Neural cell (in vitro differentiated cells): ENCODE data around the gene SLC1A2. TPM values are rescaled to one million over a fixed set of nuclear protein-coding genes. Genes with fewer than 3 reads are reported as not detected.

Experiments used
- H2AFZ ChIP-seq: fragments of 200-600, 300-800 bp; sonication (generic), shearing (Covaris generic); 2 replicates; pipeline ENCODE4 v1.6.0; 2014; ENCODE audit warnings: low read depth, mild to moderate bottlenecking, antibody characterized with exemption, low read length, moderate library complexity
- H3F3A ChIP-seq: fragments of 200-600 bp; shearing (Covaris generic); 2 replicates; pipeline ENCODE4 v1.6.1; 2016; ENCODE audit warnings: mild to moderate bottlenecking, moderate library complexity, mixed read lengths, antibody characterized with exemption, low read length; ENCODE audit not compliant: insufficient read depth, poor library complexity, severe bottlenecking
- H3K27ac ChIP-seq: fragments of 200-600, 300-800 bp; sonication (generic), shearing (Covaris generic); 2 replicates; pipeline ENCODE4 v1.5.1; 2014; ENCODE audit warnings: mild to moderate bottlenecking, low read length, moderate library complexity
- H3K27me3 ChIP-seq: fragments of 300-800, 200-600 bp; sonication (generic), shearing (Covaris generic); 2 replicates; pipeline ENCODE4 v1.6.0; 2014; ENCODE audit warnings: mild to moderate bottlenecking, low read depth, low read length, moderate library complexity; ENCODE audit not compliant: insufficient read depth
- H3K36me3 ChIP-seq: fragments of 300-800, 200-600 bp; sonication (generic), shearing (Covaris generic); 2 replicates; pipeline ENCODE4 v1.5.1; 2014; ENCODE audit warnings: mild to moderate bottlenecking, antibody characterized with exemption, low read length, moderate library complexity; ENCODE audit not compliant: insufficient read depth
- H3K4me2 ChIP-seq: fragments of 300-800, 200-600 bp; sonication (generic), shearing (Covaris generic); 2 replicates; pipeline ENCODE4 v1.6.0; 2014; ENCODE audit warnings: mild to moderate bottlenecking, low read length
- H3K4me3 ChIP-seq: fragments of 300-800, 200-600 bp; sonication (generic), shearing (Covaris generic); 2 replicates; pipeline ENCODE4 v1.5.1; 2014; ENCODE audit warnings: mild to moderate bottlenecking, low read length, moderate library complexity
- H3K79me2 ChIP-seq: fragments of 200-600 bp; shearing (Covaris generic); replicated peaks from 2 replicates; pipeline ENCODE4 v1.6.0; 2014; ENCODE audit warnings: mild to moderate bottlenecking, low read length, moderate library complexity; ENCODE audit not compliant: insufficient read depth
- H3K9ac ChIP-seq: fragments of 300-800, 200-600 bp; sonication (generic), shearing (Covaris generic); 2 replicates; pipeline ENCODE4 v1.6.1; 2016; ENCODE audit warnings: mild to moderate bottlenecking, low read length, mixed read lengths
- H3K9me2 ChIP-seq: fragments of 200-600 bp; shearing (Covaris generic); 2 replicates; pipeline ENCODE4 v1.6.1; 2016; ENCODE audit warnings: mild to moderate bottlenecking, low read length, mixed read lengths; ENCODE audit not compliant: insufficient read depth
- H3K9me3 ChIP-seq: fragments of 200-600, 300-800 bp; sonication (generic), shearing (Covaris generic); 2 replicates; pipeline ENCODE4 v1.6.1; 2016; ENCODE audit warnings: mild to moderate bottlenecking, mixed run types, low read length, moderate library complexity, mixed read lengths
- H4K20me1 ChIP-seq: fragments of 200-600 bp; shearing (Covaris generic); 2 replicates; pipeline ENCODE4 v1.6.1; 2016; ENCODE audit warnings: mild to moderate bottlenecking, mixed run types; ENCODE audit not compliant: insufficient read depth
- MXI1 ChIP-seq: fragments of 450-650 bp; conservative IDR thresholded peaks from 2 replicates; pipeline ENCODE4 v1.6.1; 2014; ENCODE audit warnings: antibody characterized with exemption, mild to moderate bottlenecking; ENCODE audit not compliant: poor library complexity, severe bottlenecking
- POLR2AphosphoS5 ChIP-seq: IDR thresholded peaks from 2 replicates; pipeline ENCODE4 v1.6.1; 2012
- SMC3 ChIP-seq: fragments of 450-650 bp; conservative IDR thresholded peaks from 2 replicates; pipeline ENCODE4 v1.6.1; 2014; ENCODE audit warnings: antibody characterized with exemption, mild to moderate bottlenecking, moderate library complexity; ENCODE audit not compliant: poor library complexity
- TAF1 ChIP-seq: IDR thresholded peaks from 2 replicates; pipeline ENCODE4 v1.6.1; 2012; ENCODE audit warnings: low read depth
- polyA plus RNA-seq: library from polyadenylated mRNA; depleted of rRNA; stranded (reverse); fragments of >200 nt; gene quantifications from 2 replicates; pipeline ENCODE4 v1.2.3, GENCODE V29; 2014
- TF ChIP-seq, protein P1 (sequence below): IDR thresholded peaks from 2 replicates; pipeline ENCODE4 v1.6.1; 2012; ENCODE audit warnings: borderline replicate concordance

SLC1A2 gene
- polyA plus RNA-seq, 1 donor from 2014 or later, result 134 TPM

DNA sequence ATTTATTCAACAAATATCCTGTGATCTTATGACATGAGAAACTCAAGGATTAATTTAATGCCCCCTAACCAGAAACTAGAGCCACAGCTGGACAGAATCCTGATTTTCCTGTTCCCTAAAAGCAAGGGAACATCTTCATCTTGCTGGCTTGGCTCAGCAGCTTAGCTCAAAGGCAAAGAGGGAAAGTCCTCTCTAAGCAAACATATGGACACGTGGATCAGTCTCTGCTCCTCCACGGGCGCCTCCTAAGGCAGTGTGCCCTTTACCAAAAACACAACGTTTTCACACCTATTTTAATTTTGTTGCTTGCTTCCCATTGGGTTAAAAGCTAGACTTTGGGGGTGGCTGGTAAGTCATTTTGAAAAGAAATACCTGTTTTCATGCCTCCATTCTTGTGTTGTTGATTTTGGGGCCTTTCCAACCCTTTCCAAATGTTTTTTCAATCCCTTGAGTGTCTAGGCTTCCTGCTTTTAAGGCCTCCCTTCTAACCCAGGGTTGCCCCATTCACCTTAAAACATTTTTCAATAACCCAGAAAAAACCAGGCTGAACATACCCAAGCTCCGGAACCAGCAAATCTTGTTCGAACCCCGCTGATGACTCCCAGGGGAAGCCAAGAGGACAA, 15.5 kb downstream of the SLC1A2 start:
- no peaks in the 10 kb centered on the region for H4K20me1 ChIP-seq
- no peak overlapping the region for H3K4me2 ChIP-seq
- no peaks in the 10 kb centered on the region for H3K27me3 ChIP-seq
- no peaks in the 10 kb centered on the region for H3K36me3 ChIP-seq
- no peaks in the 10 kb centered on the region for H3K79me2 ChIP-seq
- no peaks in the 10 kb centered on the region for H3K9me2 ChIP-seq
- H3K4me3 ChIP-seq, result no peak overlapping the region
- H3K9me3 ChIP-seq, result no peaks in the 10 kb centered on the region
- no peak overlapping the region for H3K27ac ChIP-seq
- H3F3A ChIP-seq, result no peaks in the 10 kb centered on the region
- H3K9ac ChIP-seq, result no peak overlapping the region
- TF ChIP-seq TAF1 (no peak), MXI1 (no peak), POLR2AphosphoS5 (no peak), SMC3 (no peak)
- TF ChIP-seq, protein P1, sequence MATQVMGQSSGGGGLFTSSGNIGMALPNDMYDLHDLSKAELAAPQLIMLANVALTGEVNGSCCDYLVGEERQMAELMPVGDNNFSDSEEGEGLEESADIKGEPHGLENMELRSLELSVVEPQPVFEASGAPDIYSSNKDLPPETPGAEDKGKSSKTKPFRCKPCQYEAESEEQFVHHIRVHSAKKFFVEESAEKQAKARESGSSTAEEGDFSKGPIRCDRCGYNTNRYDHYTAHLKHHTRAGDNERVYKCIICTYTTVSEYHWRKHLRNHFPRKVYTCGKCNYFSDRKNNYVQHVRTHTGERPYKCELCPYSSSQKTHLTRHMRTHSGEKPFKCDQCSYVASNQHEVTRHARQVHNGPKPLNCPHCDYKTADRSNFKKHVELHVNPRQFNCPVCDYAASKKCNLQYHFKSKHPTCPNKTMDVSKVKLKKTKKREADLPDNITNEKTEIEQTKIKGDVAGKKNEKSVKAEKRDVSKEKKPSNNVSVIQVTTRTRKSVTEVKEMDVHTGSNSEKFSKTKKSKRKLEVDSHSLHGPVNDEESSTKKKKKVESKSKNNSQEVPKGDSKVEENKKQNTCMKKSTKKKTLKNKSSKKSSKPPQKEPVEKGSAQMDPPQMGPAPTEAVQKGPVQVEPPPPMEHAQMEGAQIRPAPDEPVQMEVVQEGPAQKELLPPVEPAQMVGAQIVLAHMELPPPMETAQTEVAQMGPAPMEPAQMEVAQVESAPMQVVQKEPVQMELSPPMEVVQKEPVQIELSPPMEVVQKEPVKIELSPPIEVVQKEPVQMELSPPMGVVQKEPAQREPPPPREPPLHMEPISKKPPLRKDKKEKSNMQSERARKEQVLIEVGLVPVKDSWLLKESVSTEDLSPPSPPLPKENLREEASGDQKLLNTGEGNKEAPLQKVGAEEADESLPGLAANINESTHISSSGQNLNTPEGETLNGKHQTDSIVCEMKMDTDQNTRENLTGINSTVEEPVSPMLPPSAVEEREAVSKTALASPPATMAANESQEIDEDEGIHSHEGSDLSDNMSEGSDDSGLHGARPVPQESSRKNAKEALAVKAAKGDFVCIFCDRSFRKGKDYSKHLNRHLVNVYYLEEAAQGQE, result no peak
- H2AFZ ChIP-seq, result no peak overlapping the region

DNA sequence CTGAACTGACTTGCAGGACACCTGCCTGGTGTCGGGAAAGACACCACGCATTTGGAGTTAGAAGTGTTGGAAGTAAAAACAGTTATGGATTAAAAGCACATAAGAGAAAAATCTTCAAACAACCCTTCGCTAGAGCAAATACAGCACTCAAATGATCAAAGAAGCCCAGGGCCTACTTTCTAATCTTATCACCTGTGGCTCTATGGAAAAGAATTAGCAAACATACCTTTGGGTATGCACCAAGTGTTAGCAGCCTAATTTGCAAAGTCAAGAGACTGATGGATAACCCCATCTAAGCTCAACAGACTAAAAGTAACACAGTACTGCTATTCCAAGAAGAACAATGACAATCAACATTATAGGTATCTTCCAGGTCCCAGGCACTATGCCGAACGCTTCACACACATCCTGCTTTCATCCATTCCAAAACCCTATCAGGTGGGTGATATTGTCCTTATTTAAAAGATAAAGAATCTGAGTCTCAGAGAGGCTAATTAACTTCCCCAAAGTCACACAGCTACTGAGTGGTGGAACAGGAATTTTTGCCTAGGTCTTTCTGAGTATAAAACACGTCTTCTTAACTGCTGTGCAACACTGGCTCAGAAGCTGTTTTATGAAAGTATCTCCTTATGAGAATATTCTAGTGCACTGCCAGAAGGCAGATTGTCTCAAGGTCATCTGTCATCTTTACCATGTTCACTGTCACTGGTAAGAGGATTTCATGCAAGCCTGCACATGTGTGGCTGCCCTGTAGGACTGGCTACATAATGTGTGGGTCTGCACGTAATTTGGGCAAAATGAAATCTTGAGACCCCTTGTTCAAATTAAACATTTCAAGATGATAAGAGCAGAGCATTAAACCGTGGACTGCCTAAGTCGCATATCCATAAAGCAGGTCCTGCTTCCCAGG, 16.4 kb downstream of the SLC1A2 start:
- peaks cover under 1% of the 10 kb centered on the region for H3K9me3 ChIP-seq
- H3K27ac ChIP-seq, result no peak overlapping the region
- TF ChIP-seq SMC3, result no peak
- no peak for TF ChIP-seq POLR2AphosphoS5
- TF ChIP-seq, protein P1, result no peak
- H3K9ac ChIP-seq, result no peak overlapping the region
- H3K36me3 ChIP-seq, result no peaks in the 10 kb centered on the region
- H3F3A ChIP-seq, result no peaks in the 10 kb centered on the region
- no peaks in the 10 kb centered on the region for H4K20me1 ChIP-seq
- H3K9me2 ChIP-seq, result no peaks in the 10 kb centered on the region
- H3K4me3 ChIP-seq, result no peak overlapping the region
- H3K79me2 ChIP-seq, result peaks cover under 1% of the 10 kb centered on the region
- no peak overlapping the region for H3K4me2 ChIP-seq
- H2AFZ ChIP-seq, result no peak overlapping the region
- no peaks in the 10 kb centered on the region for H3K27me3 ChIP-seq
